22Rv1 (cell line): ENCODE results near the gene GRIK4.

ENCODE experiments used
- H3K27ac ChIP-seq: fragments of 450-650 bp; 2 replicates; pipeline ENCODE4 v1.5.1; 2017
- CTCF ChIP-seq: fragments of 450-650 bp; IDR thresholded peaks from 2 replicates; pipeline ENCODE4 v1.5.1; 2017; ENCODE audit warnings: mild to moderate bottlenecking
- ZFX ChIP-seq: fragments of 450-650 bp; IDR thresholded peaks from 2 replicates; pipeline ENCODE4 v1.6.1; 2017; ENCODE audit warnings: antibody characterized with exemption, borderline replicate concordance

GRIK4 gene

GRCh38 chr11:120797143-120797542, 285.6 kb downstream of the GRIK4 start:
- H3K27ac ChIP-seq, result no peak overlapping the region
- TF ChIP-seq CTCF (no peak), ZFX (no peak)

DNA sequence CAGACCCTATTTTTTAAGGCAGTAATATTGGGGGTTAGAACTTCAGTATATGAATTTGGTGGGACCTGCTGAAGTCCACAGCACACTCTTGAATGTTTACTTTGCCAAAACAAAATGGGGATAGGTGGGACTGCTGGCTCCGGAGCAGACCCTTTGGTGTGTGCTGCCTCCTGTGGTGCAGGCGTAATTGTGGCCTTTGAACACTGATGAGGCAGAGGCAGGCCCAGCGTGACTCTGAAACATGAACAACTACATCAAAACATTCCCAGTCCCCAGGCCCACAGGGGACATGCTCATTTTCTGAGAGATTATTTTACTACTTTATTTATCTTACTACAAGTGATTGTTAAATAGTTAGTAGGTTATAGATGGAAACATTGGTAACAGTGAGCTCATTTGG, 287.3 kb downstream of the GRIK4 start:
- TF ChIP-seq ZFX, result no peak
- TF ChIP-seq CTCF, result no peak
- H3K27ac ChIP-seq, result no peak overlapping the region

GRCh38 chr11:120800206-120800605, 288.7 kb downstream of the GRIK4 start:
- H3K27ac ChIP-seq, result no peak overlapping the region
- TF ChIP-seq CTCF, result no peak
- TF ChIP-seq ZFX, result no peak

- no peak for TF ChIP-seq ZFX
- peak; percentile 91 for TF ChIP-seq CTCF
- no peak overlapping the region for H3K27ac ChIP-seq
These were observed 290.5 kb downstream of the GRIK4 start for GRCh38 chr11:120801801-120802689.

GRCh38 chr11:120805960-120806555, 294.5 kb downstream of the GRIK4 start:
- no peak overlapping the region for H3K27ac ChIP-seq
- no peak for TF ChIP-seq ZFX
- TF ChIP-seq CTCF, result no peak

DNA sequence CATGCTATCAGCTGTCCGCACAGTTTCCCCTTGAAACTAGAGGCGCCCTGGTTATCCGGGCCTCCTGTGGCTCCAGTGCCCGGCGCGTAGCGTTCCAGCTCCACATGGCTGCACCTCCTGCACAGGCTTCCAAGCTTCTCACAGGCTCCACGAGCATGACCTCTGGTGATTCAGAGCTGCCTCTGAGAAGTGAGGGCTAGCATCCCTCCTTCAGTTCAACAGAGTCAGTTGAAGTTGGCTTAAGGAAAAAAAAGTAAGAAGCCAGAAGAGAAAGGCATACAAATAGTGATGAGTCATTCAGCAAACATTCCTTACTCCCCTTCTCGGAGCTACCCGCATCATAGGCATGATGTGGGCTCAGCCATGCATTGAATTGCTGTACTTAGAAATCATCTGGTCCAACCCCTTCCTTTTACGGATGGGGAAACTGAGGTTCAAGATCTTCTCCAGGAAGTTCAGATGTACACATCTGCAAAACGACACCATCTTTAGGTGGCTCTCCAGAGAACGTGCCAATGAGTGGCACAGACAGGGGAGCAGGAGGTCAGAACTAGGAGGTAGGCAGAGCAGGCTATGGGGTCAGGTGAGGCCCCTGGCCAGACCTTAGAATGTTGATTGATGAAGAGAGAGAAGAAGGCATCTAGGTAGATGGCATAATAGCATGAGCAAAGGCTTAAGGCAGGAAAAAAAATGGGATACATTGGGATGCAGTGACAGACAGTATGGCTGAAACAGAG, 296.0 kb downstream of the GRIK4 start:
- TF ChIP-seq ZFX (no peak), CTCF (no peak)
- no peak overlapping the region for H3K27ac ChIP-seq
